Trophoblast cell (in vitro differentiated cells and primary cell): Measurements from ENCODE around the gene IL10.

ENCODE experiments used
- DNase-seq, 2 donors: peaks; one replicate each; pipeline ENCODE4 v3.0.0-alpha.2; 2016
- H2AFZ ChIP-seq: 2 replicates; pipeline ENCODE4 v1.6.1; 2013; ENCODE audit warnings: low read length, moderate library complexity, mild to moderate bottlenecking; ENCODE audit not compliant: insufficient read depth, poor library complexity
- H2AK5ac ChIP-seq: 2 replicates; pipeline ENCODE4 v1.6.1; 2013; ENCODE audit warnings: mild to moderate bottlenecking, low read length
- H2BK120ac ChIP-seq: 2 replicates; pipeline ENCODE4 v1.6.1; 2013; ENCODE audit warnings: low read length, mild to moderate bottlenecking, moderate library complexity; ENCODE audit not compliant: insufficient read depth, poor library complexity
- H2BK12ac ChIP-seq: 2 replicates; pipeline ENCODE4 v1.6.1; 2013; ENCODE audit warnings: mild to moderate bottlenecking, low read length, moderate library complexity
- H2BK5ac ChIP-seq: 2 replicates; pipeline ENCODE4 v1.6.1; 2013; ENCODE audit warnings: low read length, low read depth, moderate library complexity, mild to moderate bottlenecking; ENCODE audit not compliant: poor library complexity
- H3K14ac ChIP-seq: 2 replicates; pipeline ENCODE4 v1.6.1; 2013; ENCODE audit warnings: mild to moderate bottlenecking, low read length
- H3K18ac ChIP-seq: 2 replicates; pipeline ENCODE4 v1.6.1; 2013; ENCODE audit warnings: mild to moderate bottlenecking, low read length
- H3K23ac ChIP-seq: 2 replicates; pipeline ENCODE4 v1.6.1; 2013; ENCODE audit warnings: low read length
- H3K27ac ChIP-seq: 2 replicates; pipeline ENCODE4 v1.5.1; 2013; ENCODE audit warnings: low read depth, mild to moderate bottlenecking, inconsistent platforms, low read length, moderate library complexity
- H3K27me3 ChIP-seq: 2 replicates; pipeline ENCODE4 v1.6.1; 2013; ENCODE audit warnings: inconsistent platforms, mild to moderate bottlenecking, low read length, moderate library complexity; ENCODE audit not compliant: insufficient read depth
- H3K36me3 ChIP-seq, 2 experiments: 1 replicate in 1 of 2; 2 replicates in 1 of 2; pipeline ENCODE4 v1.6.1; 2013; ENCODE audit warnings: low read length in 2 of 2, mild to moderate bottlenecking in 2 of 2, moderate library complexity in 1 of 2; ENCODE audit not compliant: insufficient read depth in 2 of 2, control insufficient read depth in 1 of 2
- H3K4ac ChIP-seq: 2 replicates; pipeline ENCODE4 v1.6.1; 2013; ENCODE audit warnings: low read depth, mild to moderate bottlenecking, low read length, moderate library complexity
- H3K4me1 ChIP-seq, 2 experiments: 1 replicate in 1 of 2; 2 replicates in 1 of 2; pipeline ENCODE4 v1.6.1; 2013; ENCODE audit warnings: low read length in 2 of 2, mild to moderate bottlenecking in 2 of 2, moderate library complexity in 1 of 2; ENCODE audit not compliant: insufficient read depth in 2 of 2, control insufficient read depth in 1 of 2
- H3K4me2 ChIP-seq: 2 replicates; pipeline ENCODE4 v1.6.1; 2013; ENCODE audit warnings: inconsistent platforms, mild to moderate bottlenecking, low read length, moderate library complexity
- H3K4me3 ChIP-seq: 2 replicates; pipeline ENCODE4 v1.5.1; 2013; ENCODE audit warnings: mild to moderate bottlenecking, low read depth, low read length, inconsistent platforms
- H3K79me1 ChIP-seq: one replicate; pipeline ENCODE4 v1.6.1; 2013; ENCODE audit warnings: low read length
- H3K79me2 ChIP-seq: 2 replicates; pipeline ENCODE4 v1.6.1; 2013; ENCODE audit warnings: low read length, mild to moderate bottlenecking; ENCODE audit not compliant: control insufficient read depth, insufficient read depth, poor library complexity
- H3K9ac ChIP-seq: 2 replicates; pipeline ENCODE4 v1.6.1; 2013; ENCODE audit warnings: mild to moderate bottlenecking, low read length
- H3K9me3 ChIP-seq: 2 replicates; pipeline ENCODE4 v1.6.1; 2013; ENCODE audit warnings: low read depth, mild to moderate bottlenecking, control low read depth, inconsistent platforms, low read length; ENCODE audit not compliant: insufficient read depth
- H4K12ac ChIP-seq: 2 replicates; pipeline ENCODE4 v1.6.1; 2013; ENCODE audit warnings: low read depth, mild to moderate bottlenecking, low read length, moderate library complexity
- H4K8ac ChIP-seq: 2 replicates; pipeline ENCODE4 v1.6.1; 2013; ENCODE audit warnings: low read depth, mild to moderate bottlenecking, low read length, moderate library complexity
- H4K91ac ChIP-seq: one replicate; pipeline ENCODE4 v1.6.1; 2013; ENCODE audit warnings: low read depth, mild to moderate bottlenecking, low read length, moderate library complexity
- WGBS: extraction: QIAGEN DNeasy Blood & Tissue Kit; methylation state at CpG from one replicate; pipeline ENCODE4 v1.1.7; 2013; ENCODE audit warnings: missing lambda C conversion rate; ENCODE audit not compliant: insufficient read length, insufficient coverage; ENCODE audit errors: extremely low coverage; 5-methylcytosine and 5-hydroxymethylcytosine counted together

Gene IL10

GRCh38 chr1:206737729-206738201 lies 34.5 kb downstream of the IL10 start:
- no peak overlapping the region for H4K91ac ChIP-seq
- peaks cover 20 to 27% of the 10 kb centered on the region in 2 experiments for H3K36me3 ChIP-seq
- no peak overlapping the region for H4K8ac ChIP-seq
- no peak overlapping the region for H2BK120ac ChIP-seq
- H3K4me2 ChIP-seq = no peak overlapping the region
- H3K79me1 ChIP-seq = no peaks in the 10 kb centered on the region
- H3K14ac ChIP-seq = no peak overlapping the region
- no peak overlapping the region for H3K27ac ChIP-seq
- no peak overlapping the region for H3K23ac ChIP-seq
- H3K4me3 ChIP-seq = no peak overlapping the region
- H2AFZ ChIP-seq = no peak overlapping the region
- no peak for DNase-seq
- H4K12ac ChIP-seq = no peak overlapping the region
- H3K79me2 ChIP-seq = no peaks in the 10 kb centered on the region
- H2AK5ac ChIP-seq = no peak overlapping the region
- WGBS = no CpG with 5 or more reads among the region's 3 CpGs
- no peak overlapping the region for H2BK5ac ChIP-seq
- H3K4ac ChIP-seq = no peak overlapping the region
- H2BK12ac ChIP-seq = no peak overlapping the region
- no peak overlapping the region for H3K18ac ChIP-seq
- no peaks in the 10 kb centered on the region for H3K27me3 ChIP-seq
- H3K9ac ChIP-seq = no peak overlapping the region
- H3K9me3 ChIP-seq = no peaks in the 10 kb centered on the region
- peaks cover 2 to 12% of the 10 kb centered on the region in 2 experiments for H3K4me1 ChIP-seq

- Histone ChIP-seq H3K4ac (no peak overlapping the region), H2BK5ac (no peak overlapping the region), H3K36me3 (peaks cover 27 to 34% of the 10 kb centered on the region in 2 experiments), H2AFZ (no peak overlapping the region), H3K4me1 (peaks cover 2 to 12% of the 10 kb centered on the region in 2 experiments), H3K14ac (no peak overlapping the region), H3K9ac (no peak overlapping the region), H3K4me2 (no peak overlapping the region), H3K79me2 (no peaks in the 10 kb centered on the region), H4K91ac (no peak overlapping the region), H2AK5ac (no peak overlapping the region), H3K23ac (no peak overlapping the region), H3K18ac (no peak overlapping the region), H2BK12ac (no peak overlapping the region), H4K12ac (no peak overlapping the region), H2BK120ac (no peak overlapping the region), H3K27ac (no peak overlapping the region), H3K4me3 (no peak overlapping the region), H3K79me1 (no peaks in the 10 kb centered on the region), H3K27me3 (no peaks in the 10 kb centered on the region), H3K9me3 (no peaks in the 10 kb centered on the region), H4K8ac (no peak overlapping the region)
- no CpG with 5 or more reads among the region's 14 CpGs for WGBS
- no peak for DNase-seq
These were observed 35.2 kb downstream of the IL10 start for GRCh38 chr1:206736878-206737728.

GRCh38 chr1:206735553-206736031 lies 36.7 kb downstream of the IL10 start:
- H3K79me1 ChIP-seq = no peaks in the 10 kb centered on the region
- DNase-seq = no peak
- no peak overlapping the region for H4K8ac ChIP-seq
- H2BK5ac ChIP-seq = no peak overlapping the region
- no CpG with 5 or more reads among the region's 5 CpGs for WGBS
- no peak overlapping the region for H3K27ac ChIP-seq
- peaks cover 42 to 49% of the 10 kb centered on the region in 2 experiments for H3K36me3 ChIP-seq
- H2BK12ac ChIP-seq = no peak overlapping the region
- no peaks in the 10 kb centered on the region for H3K27me3 ChIP-seq
- H2BK120ac ChIP-seq = no peak overlapping the region
- no peak overlapping the region for H3K14ac ChIP-seq
- no peak overlapping the region for H4K91ac ChIP-seq
- H3K4me1 ChIP-seq = peaks cover 2 to 12% of the 10 kb centered on the region in 2 experiments
- H2AFZ ChIP-seq = no peak overlapping the region
- H3K9me3 ChIP-seq = no peaks in the 10 kb centered on the region
- H3K23ac ChIP-seq = no peak overlapping the region
- no peak overlapping the region for H3K4me2 ChIP-seq
- H3K18ac ChIP-seq = no peak overlapping the region
- H3K4ac ChIP-seq = no peak overlapping the region
- H3K79me2 ChIP-seq = no peaks in the 10 kb centered on the region
- H3K4me3 ChIP-seq = no peak overlapping the region
- H3K9ac ChIP-seq = no peak overlapping the region
- H4K12ac ChIP-seq = no peak overlapping the region
- H2AK5ac ChIP-seq = no peak overlapping the region

- H3K79me1 ChIP-seq = no peaks in the 10 kb centered on the region
- H3K4me1 ChIP-seq = peaks cover 2 to 10% of the 10 kb centered on the region in 2 experiments
- H3K4me2 ChIP-seq = no peak overlapping the region
- H3K18ac ChIP-seq = no peak overlapping the region
- no peak overlapping the region for H3K4ac ChIP-seq
- DNase-seq = peak in 1 of 2 donors; percentile 61
- no peak overlapping the region for H3K27ac ChIP-seq
- H4K12ac ChIP-seq = no peak overlapping the region
- H3K9me3 ChIP-seq = no peaks in the 10 kb centered on the region
- H2BK12ac ChIP-seq = no peak overlapping the region
- no CpG with 5 or more reads among the region's 9 CpGs for WGBS
- H3K23ac ChIP-seq = no peak overlapping the region
- H2BK5ac ChIP-seq = no peak overlapping the region
- no peak overlapping the region for H2AK5ac ChIP-seq
- no peaks in the 10 kb centered on the region for H3K27me3 ChIP-seq
- H3K4me3 ChIP-seq = no peak overlapping the region
- no peak overlapping the region for H3K14ac ChIP-seq
- no peak overlapping the region for H4K8ac ChIP-seq
- H3K9ac ChIP-seq = no peak overlapping the region
- H3K79me2 ChIP-seq = no peaks in the 10 kb centered on the region
- peaks cover 50 to 58% of the 10 kb centered on the region in 2 experiments for H3K36me3 ChIP-seq
- no peak overlapping the region for H4K91ac ChIP-seq
- no peak overlapping the region for H2BK120ac ChIP-seq
- H2AFZ ChIP-seq = no peak overlapping the region
These were observed 37.7 kb downstream of the IL10 start for GRCh38 chr1:206734499-206735142.
